Stimulated activated naive CD8-positive, alpha-beta T cell treated with anti-CD3 and anti-CD28 coated beads, Interleukin-15, amount 100 ng/mL, for 72 hours (primary cell): ENCODE measurements around the gene EPHB2.

Experiments used
- ATAC-seq: fragments of 150-1000 bp; cut with Tn5 transposase; 2 replicates; pipeline ENCODE4 v1.10.0; 2021; ENCODE audit warnings: mild to moderate bottlenecking, moderate library complexity
- DNase-seq, 2 donors: peaks; one replicate each; pipeline ENCODE4 v3.0.0; 2021 to 2022
- H3K27ac Mint-ChIP-seq, 2 donors: one replicate each; pipeline ENCODE4 v1.8.0; 2022; ENCODE audit warnings: mild to moderate bottlenecking in 2 of 2, mixed read lengths in 2 of 2, moderate library complexity in 2 of 2
- H3K27me3 Mint-ChIP-seq: one replicate; pipeline ENCODE4 v1.8.0; 2022; ENCODE audit warnings: mixed read lengths
- H3K4me1 Mint-ChIP-seq: one replicate; pipeline ENCODE4 v1.8.0; 2022; ENCODE audit warnings: mild to moderate bottlenecking, mixed read lengths
- H3K4me3 Mint-ChIP-seq, 2 donors: one replicate each; pipeline ENCODE4 v1.8.0; 2022; ENCODE audit warnings: mild to moderate bottlenecking in 2 of 2, mixed read lengths in 2 of 2, moderate library complexity in 1 of 2
- H3K9me3 Mint-ChIP-seq, 2 donors: one replicate each; pipeline ENCODE4 v1.8.0; 2022; ENCODE audit warnings: mixed read lengths in 2 of 2

The EPHB2 gene

DNA sequence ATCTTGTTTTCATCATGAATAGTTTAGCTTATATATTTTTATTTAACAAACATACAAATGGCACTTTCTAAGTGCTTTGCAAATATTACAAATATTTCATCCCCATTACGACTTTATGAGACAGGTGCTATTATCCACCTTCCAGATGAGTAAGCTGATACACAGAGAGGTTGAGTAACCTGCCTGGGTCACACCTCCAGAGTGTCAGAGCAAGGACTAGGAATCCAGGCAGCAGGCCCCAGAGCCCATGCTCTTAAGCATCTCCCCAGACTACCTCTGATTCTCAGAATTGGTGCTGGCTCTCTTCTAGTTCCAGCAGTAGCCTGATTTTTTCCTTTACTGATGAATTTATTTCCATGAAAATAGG is 40.0 kb downstream of the EPHB2 start:
- Mint-ChIP-seq H3K27ac (peak overlapping the region; percentile 75 to 90), H3K27me3 (peaks cover 11% of the 10 kb centered on the region), H3K4me3 (no peak overlapping the region), H3K9me3 (no peaks in the 10 kb centered on the region), H3K4me1 (peaks cover 17% of the 10 kb centered on the region)
- no peak for ATAC-seq
- no peak for DNase-seq

DNA sequence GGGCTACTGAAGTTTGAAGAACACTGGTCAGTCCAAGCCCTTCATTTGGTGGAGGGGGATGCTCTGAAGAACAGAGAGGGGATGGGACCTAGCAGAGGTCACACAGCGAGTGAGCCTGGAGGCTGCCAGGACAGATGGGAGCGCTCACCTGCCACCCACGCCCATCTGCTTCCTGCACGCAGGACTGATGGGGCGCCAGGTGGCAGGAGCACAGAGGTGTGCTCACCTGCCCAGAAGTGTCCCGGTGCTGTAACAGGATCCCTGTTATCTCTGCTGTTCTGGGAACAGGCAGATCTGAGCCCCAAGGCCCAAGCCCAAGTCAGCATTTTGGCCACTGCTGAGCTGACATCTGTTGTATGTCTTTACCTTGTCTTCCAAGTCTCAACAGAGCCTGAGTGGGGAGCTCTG is 40.5 kb downstream of the EPHB2 start:
- ATAC-seq (no peak), DNase-seq (no peak)
- Mint-ChIP-seq H3K27me3 (peaks cover 11% of the 10 kb centered on the region), H3K9me3 (no peaks in the 10 kb centered on the region), H3K4me3 (no peak overlapping the region), H3K4me1 (peaks cover 17% of the 10 kb centered on the region), H3K27ac (no peak overlapping the region)

DNA sequence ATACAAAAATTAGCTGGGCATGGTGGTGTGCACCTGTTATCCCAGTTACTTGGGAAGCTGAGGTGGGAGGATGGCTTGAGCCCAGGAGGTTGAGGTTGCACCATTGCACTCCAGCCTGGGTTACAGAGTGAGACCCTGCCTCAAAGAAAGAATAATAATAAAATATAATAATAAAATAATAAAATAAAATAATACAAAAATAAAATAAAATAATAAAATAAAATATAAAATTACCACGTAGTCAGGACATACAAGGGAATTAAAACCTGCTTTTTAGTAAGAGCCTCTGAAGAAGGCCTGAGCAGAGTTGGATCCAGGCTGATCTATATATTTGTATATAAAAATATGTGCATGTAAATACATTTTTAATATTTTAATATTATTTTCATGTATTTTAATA is 41.7 kb downstream of the EPHB2 start:
- DNase-seq = no peak
- Mint-ChIP-seq H3K27ac (no peak overlapping the region), H3K4me3 (no peak overlapping the region), H3K27me3 (peaks cover 11% of the 10 kb centered on the region), H3K4me1 (peaks cover 17% of the 10 kb centered on the region), H3K9me3 (no peaks in the 10 kb centered on the region)
- no peak for ATAC-seq

DNA sequence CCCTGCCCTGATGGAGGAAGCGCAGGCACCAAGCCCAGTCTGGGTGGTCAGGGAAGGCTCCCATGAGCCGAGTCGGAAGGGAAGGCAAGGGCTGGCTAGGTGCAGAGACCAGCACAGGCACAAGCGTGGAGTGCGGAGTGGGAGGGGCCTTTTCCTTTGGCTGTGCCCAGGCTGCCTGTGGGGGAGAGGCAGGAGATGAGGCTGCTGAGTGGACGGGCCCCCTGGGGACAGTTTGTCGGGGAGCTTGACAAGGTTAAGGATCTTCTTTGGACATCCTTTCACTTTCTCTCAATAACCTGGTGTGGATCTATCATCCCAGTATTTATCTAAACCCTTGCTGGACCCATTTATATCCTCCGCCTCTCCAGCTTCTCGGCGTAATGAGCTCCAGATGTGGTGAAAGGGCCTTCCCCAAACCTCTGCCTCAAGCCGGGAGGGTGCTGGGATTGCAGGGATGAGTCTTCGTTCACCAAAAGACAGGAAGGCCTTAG is 42.9 kb downstream of the EPHB2 start:
- H3K4me3 Mint-ChIP-seq = no peak overlapping the region
- peaks cover 17% of the 10 kb centered on the region for H3K4me1 Mint-ChIP-seq
- no peak overlapping the region for H3K27ac Mint-ChIP-seq
- peaks cover 11% of the 10 kb centered on the region for H3K27me3 Mint-ChIP-seq
- no peak for ATAC-seq
- H3K9me3 Mint-ChIP-seq = no peaks in the 10 kb centered on the region
- no peak for DNase-seq

DNA sequence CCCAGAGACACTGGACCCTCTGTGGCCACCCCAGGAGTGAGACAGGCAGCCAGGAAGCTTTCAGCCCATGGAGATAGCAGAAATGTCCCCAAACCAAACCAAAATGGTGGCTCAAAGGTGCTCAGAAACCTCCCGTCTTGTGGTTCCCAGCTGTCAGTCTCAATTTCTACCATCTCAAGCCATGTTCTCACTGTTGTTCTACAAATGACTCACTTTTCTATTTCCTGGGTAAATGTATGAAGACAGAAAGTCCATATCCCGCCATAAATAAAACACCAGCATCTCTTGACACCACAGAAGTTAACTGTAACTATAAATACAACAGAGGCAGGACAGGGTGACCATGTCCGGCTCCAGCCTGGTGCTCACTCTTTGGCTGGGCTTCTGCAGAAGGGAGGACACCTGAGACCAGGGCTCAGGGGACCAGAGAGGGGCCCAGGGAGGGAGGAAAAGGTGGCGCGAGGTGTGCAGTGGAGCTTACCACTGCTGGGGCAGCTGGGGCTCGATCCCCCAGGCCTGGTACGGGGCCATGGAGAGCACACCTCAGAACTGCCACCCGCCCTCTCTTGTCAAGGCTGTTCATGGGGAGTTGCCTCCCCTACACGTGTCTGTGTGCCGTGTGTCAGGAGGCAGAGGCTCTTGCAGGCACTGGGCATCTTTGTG is 43.6 kb downstream of the EPHB2 start:
- Mint-ChIP-seq H3K27ac (peak overlapping the region in 1 of 2 donors; percentile 69), H3K4me3 (no peak overlapping the region), H3K27me3 (peaks cover 11% of the 10 kb centered on the region), H3K9me3 (no peaks in the 10 kb centered on the region), H3K4me1 (peaks cover 17% of the 10 kb centered on the region)
- peak; percentile 38 for ATAC-seq
- no peak for DNase-seq

DNA sequence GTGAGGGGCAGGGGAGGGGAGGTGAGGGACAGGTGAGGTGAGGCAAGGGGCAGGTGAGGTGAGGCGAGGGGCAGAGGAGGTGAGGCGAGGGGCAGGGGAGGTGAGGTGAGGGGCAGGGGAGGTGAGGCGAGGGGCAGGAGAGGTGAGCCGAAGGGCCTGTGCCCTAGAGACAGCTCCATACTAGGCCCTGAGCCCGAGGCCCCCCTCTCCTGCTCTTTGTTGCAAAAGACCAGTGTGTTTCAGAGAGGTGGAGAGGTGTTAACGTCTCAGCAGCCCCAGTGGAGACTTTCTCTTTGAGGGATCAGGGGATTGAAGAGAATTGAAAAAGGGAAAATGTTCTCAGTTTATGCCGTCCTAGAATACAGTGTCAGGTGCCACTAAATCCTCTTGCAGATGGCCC is 44.2 kb downstream of the EPHB2 start:
- no peaks in the 10 kb centered on the region for H3K9me3 Mint-ChIP-seq
- peak; percentile 32 for ATAC-seq
- no peak for DNase-seq
- no peak overlapping the region for H3K4me3 Mint-ChIP-seq
- peaks cover 17% of the 10 kb centered on the region for H3K4me1 Mint-ChIP-seq
- H3K27ac Mint-ChIP-seq = no peak overlapping the region
- peaks cover 11% of the 10 kb centered on the region for H3K27me3 Mint-ChIP-seq

DNA sequence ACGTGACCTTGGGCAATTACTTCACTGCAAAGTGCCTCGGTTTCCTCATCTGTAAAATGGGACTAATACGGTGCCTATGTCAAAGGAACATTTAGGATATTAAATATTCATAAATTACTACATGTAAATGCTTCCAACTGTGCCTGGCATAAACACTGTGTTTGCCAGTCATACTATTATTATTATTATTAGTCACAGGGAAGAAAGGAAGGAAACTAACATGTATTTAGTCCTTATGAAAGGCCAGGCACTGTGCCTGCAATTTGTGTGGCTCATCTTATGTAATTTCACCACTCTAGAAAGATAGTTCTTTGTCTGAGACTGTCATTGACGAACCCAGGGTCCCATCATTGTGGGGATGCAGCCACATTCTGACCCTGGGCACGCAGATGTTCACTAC is 45.0 kb downstream of the EPHB2 start:
- peak overlapping the region in 1 of 2 donors; percentile 86 for H3K27ac Mint-ChIP-seq
- ATAC-seq = no peak
- H3K27me3 Mint-ChIP-seq = peaks cover 11% of the 10 kb centered on the region
- no peak overlapping the region for H3K4me3 Mint-ChIP-seq
- no peaks in the 10 kb centered on the region for H3K9me3 Mint-ChIP-seq
- no peak for DNase-seq
- H3K4me1 Mint-ChIP-seq = peaks cover 9% of the 10 kb centered on the region

DNA sequence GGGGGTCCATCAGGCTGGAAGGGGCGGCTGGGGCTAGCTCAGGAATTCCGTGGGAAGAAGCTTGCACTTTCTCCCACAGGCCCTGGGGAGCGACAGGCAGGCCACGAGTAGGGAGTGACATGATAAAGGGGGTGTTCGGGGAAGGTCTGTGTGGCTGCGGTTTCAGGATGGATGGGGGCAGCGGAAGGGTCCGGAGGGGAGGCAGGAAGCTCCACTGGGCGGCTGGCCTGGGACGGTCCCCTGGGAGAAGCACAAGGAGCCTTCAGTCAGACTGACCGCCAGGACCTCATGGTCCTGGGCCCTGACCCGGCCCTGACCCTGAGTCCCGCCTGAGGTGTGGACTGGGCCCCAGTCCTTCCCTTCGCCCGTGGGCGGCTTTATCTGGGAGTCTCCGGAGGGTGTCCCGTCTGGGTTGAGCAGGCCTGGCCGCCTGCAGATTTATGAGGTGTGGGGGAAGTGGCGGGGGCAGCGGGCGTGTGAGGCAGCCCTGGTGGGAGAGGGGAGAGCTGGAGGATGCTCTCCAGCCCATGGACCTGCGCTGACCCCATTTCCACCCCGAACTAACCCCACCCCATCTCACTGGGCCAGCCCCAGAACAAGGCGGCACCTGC is 45.6 kb downstream of the EPHB2 start:
- DNase-seq = no peak
- Mint-ChIP-seq H3K9me3 (no peaks in the 10 kb centered on the region), H3K27ac (peak overlapping the region in 1 of 2 donors; percentile 86), H3K4me3 (no peak overlapping the region), H3K4me1 (peaks cover 6% of the 10 kb centered on the region), H3K27me3 (peaks cover 11% of the 10 kb centered on the region)
- ATAC-seq = no peak

DNA sequence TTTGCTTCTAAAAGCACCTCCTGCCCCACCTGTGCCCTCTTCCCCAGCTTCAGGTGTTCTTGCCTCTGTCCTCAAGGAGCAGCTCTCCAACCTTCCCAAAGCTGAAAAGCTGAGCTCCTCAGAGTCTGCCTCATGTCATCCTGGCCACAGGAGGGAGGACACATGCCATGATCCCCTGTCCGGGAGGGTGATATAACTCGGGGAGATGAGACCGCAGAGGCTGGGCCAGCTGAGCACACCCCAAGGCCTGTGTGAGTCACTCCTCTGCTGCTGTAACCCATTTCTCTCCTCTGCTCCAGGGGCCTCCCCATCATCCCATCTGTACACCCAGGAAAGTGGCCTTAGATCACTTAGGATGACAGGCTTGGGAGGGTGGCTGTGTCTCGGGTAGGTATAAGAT is 49.8 kb downstream of the EPHB2 start:
- no peaks in the 10 kb centered on the region for H3K9me3 Mint-ChIP-seq
- H3K4me1 Mint-ChIP-seq = no peaks in the 10 kb centered on the region
- H3K27me3 Mint-ChIP-seq = no peaks in the 10 kb centered on the region
- DNase-seq = no peak
- H3K27ac Mint-ChIP-seq = no peak overlapping the region
- no peak overlapping the region for H3K4me3 Mint-ChIP-seq
- ATAC-seq = no peak

DNA sequence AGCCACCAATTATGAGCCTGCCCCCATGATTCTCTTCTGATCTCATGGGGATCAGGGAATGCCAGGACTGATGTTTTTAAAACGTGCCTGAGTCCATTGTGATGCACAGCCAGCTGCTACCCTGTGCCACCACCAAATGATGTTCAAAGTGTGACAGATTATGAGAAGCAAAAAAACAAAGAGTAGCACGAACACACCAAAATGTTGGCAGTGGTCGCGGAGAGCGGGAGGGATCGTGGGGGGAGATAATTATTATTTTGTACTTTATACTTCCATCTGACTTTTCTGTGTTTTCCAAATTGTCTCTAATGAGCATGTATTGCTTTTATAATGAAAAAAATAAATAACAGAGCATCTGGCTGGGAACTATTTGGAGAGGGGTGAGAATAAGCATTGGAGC is 50.5 kb downstream of the EPHB2 start:
- DNase-seq (no peak), ATAC-seq (no peak)
- Mint-ChIP-seq H3K27ac (no peak overlapping the region), H3K9me3 (no peaks in the 10 kb centered on the region), H3K27me3 (no peaks in the 10 kb centered on the region), H3K4me1 (no peaks in the 10 kb centered on the region), H3K4me3 (no peak overlapping the region)

DNA sequence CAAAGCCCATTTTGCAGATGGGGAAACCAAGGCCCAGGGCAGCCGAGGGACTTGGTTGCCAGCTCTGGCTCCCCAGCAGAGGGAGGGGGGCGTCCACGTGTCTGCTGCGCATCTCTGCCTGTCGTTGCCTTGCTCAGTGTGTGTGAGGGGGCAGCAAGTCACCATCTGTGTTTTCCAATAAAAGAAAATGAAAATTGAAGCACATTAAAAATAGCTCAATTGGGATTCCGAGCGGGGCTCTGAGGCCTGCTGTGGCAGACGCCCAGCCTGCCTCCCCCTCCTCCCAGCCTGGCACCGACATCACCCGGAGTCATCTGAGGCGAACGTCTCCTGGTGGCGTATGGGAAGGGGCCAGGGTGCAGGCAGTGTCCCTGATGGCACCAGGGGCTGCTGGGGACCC is 51.2 kb downstream of the EPHB2 start:
- no peaks in the 10 kb centered on the region for H3K27me3 Mint-ChIP-seq
- no peaks in the 10 kb centered on the region for H3K4me1 Mint-ChIP-seq
- no peaks in the 10 kb centered on the region for H3K9me3 Mint-ChIP-seq
- DNase-seq (no peak), ATAC-seq (no peak)
- H3K27ac Mint-ChIP-seq = peak overlapping the region in 1 of 2 donors; percentile 83
- H3K4me3 Mint-ChIP-seq = no peak overlapping the region

DNA sequence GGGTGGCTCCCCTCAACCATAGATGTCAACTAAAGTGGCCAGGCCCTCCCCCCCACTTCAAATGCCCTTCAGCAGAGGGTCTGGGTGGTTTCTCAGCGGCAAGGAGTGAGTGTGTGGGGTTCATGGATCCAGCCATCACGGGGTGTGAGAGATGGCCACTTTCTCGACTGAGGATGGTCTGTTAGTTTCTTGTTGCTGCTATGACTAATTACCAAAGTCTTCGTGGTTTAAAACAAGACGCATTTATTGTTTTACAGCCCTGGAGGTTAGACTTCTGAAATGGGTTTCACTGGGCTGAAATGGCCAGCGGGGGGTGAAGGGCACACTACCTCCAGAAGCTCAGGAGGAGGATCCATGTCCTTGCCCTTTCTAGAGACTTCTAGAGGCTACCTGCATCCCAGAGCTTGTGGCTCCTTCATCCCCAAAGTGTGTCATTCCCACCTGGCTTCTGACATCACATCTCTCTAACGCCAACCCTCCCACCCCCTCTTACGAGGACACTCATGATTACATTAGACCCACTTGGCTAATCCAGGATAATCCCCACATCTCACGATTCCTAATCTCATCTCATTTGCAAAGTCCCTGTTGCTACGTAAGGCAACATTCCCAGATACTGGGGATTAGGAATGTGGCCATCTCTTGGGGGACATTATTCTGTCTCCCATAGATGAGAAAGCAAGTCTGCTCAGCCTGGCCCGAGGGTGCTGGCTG is 53.0 kb downstream of the EPHB2 start:
- ATAC-seq (peak; percentile 33), DNase-seq (no peak)
- no peak overlapping the region for H3K4me3 Mint-ChIP-seq
- H3K4me1 Mint-ChIP-seq = no peaks in the 10 kb centered on the region
- no peaks in the 10 kb centered on the region for H3K27me3 Mint-ChIP-seq
- H3K27ac Mint-ChIP-seq = no peak overlapping the region
- no peaks in the 10 kb centered on the region for H3K9me3 Mint-ChIP-seq

DNA sequence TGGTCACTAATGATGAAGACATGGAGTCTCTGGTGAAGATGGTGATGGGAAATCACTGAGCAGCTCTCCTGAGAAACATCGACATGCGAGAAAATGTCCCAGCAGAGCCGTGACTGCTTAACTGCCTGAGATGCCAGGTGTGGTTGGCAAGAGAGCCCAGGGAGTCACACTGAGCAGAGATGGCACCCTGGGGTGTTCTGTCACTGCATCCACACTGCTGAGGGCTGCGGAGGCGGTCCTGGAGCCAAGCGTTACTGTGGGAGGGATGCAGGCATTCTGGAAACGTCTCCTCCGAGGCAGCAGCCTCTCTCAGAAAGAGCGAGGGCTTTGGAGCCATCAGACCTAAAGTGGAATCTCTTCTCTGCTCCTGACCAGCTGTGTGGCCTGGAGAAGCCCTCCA is 57.2 kb downstream of the EPHB2 start:
- no peaks in the 10 kb centered on the region for H3K4me1 Mint-ChIP-seq
- H3K4me3 Mint-ChIP-seq = no peak overlapping the region
- H3K27ac Mint-ChIP-seq = no peak overlapping the region
- no peak for ATAC-seq
- no peaks in the 10 kb centered on the region for H3K27me3 Mint-ChIP-seq
- no peak for DNase-seq
- H3K9me3 Mint-ChIP-seq = no peaks in the 10 kb centered on the region

DNA sequence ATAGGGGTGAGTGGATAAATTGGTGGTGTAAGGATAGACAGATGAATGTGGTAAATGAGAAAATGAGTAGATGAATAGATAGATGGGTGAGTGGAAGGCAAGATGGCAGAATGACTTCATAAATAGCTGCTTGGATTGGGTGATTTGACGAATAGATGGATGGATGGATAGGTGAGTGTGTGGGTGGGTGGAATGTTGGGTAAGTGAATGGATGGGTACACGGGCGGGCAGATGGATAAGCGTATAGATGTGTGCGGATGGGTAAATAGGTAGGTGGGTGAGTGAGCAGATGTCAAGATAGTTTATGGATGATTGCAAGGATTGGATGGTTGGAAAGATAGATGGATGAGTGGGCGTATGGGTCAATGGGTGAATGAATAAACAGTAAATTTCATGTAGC is 59.3 kb downstream of the EPHB2 start:
- ATAC-seq (no peak), DNase-seq (no peak)
- Mint-ChIP-seq H3K4me3 (no peak overlapping the region), H3K27ac (no peak overlapping the region), H3K27me3 (no peaks in the 10 kb centered on the region), H3K9me3 (no peaks in the 10 kb centered on the region), H3K4me1 (no peaks in the 10 kb centered on the region)

DNA sequence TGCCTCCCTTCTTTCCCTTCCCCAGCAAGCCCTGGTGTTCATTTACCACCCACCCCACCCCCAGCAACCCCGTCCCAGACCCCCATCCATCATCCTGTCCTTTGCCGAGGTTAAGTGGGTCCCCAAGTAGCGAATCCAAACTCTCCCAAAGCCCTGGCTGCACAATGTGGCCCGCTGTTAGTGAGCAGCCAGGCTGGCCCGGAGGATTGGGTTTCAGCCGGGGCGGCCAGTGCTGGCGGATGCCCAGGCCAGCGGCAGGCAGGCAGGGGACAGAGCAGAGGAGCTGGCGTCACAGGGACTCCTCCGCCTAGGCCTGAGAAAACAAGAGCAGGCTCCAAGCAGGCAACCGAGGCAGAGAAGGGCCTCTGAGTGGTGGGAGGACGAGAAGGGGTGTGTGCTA is 61.4 kb downstream of the EPHB2 start:
- Mint-ChIP-seq H3K27ac (no peak overlapping the region), H3K4me1 (no peaks in the 10 kb centered on the region), H3K4me3 (no peak overlapping the region), H3K9me3 (no peaks in the 10 kb centered on the region), H3K27me3 (peaks cover 9% of the 10 kb centered on the region)
- ATAC-seq = no peak
- DNase-seq = no peak
